Measurements from ENCODE around the gene CACYBP.

CACYBP gene

GRCh38 chr1:174971902-174972301 lies 27.8 kb upstream of the CACYBP start:
- DNase-seq (ENCODE audit: low read depth in 2 of 2, low spot score in 1 of 2) = no peak

- no peak for DNase-seq (ENCODE audit: low read depth in 2 of 2, low spot score in 1 of 2)
These were observed 25.0 kb upstream of the CACYBP start for GRCh38 chr1:174974711-174975119.

- no peak for DNase-seq (ENCODE audit: low read depth in 2 of 2, low spot score in 1 of 2)
These were observed 24.0 kb upstream of the CACYBP start for GRCh38 chr1:174975764-174976163.

GRCh38 chr1:174976436-174977108 lies 23.2 kb upstream of the CACYBP start:
- no peak for DNase-seq (ENCODE audit: low read depth in 2 of 2, low spot score in 1 of 2)

GRCh38 chr1:174982971-174983689 lies 16.6 kb upstream of the CACYBP start:
- no peak for DNase-seq (ENCODE audit: low read depth in 2 of 2, low spot score in 1 of 2)

- DNase-seq (ENCODE audit: low read depth in 2 of 2, low spot score in 1 of 2) = no peak
These were observed 14.8 kb upstream of the CACYBP start for GRCh38 chr1:174984952-174985351.

GRCh38 chr1:174988539-174988938 lies 11.2 kb upstream of the CACYBP start:
- DNase-seq (ENCODE audit: low read depth in 2 of 2, low spot score in 1 of 2) = no peak

- DNase-seq (ENCODE audit: low read depth in 2 of 2, low spot score in 1 of 2) = no peak
These were observed 10.8 kb upstream of the CACYBP start for GRCh38 chr1:174988986-174989385.

- DNase-seq (ENCODE audit: low read depth in 2 of 2, low spot score in 1 of 2) = no peak
These were observed 10.1 kb upstream of the CACYBP start for GRCh38 chr1:174989536-174990220.

GRCh38 chr1:174990382-174990999 lies 9.3 kb upstream of the CACYBP start:
- DNase-seq (ENCODE audit: low read depth in 2 of 2, low spot score in 1 of 2) = no peak

GRCh38 chr1:174991473-174991872 lies 8.3 kb upstream of the CACYBP start:
- DNase-seq (ENCODE audit: low read depth in 2 of 2, low spot score in 1 of 2) = no peak

- DNase-seq (ENCODE audit: low read depth in 2 of 2, low spot score in 1 of 2) = no peak
These were observed 4.6 kb upstream of the CACYBP start for GRCh38 chr1:174995121-174995520.

- no peak for DNase-seq (ENCODE audit: low read depth in 2 of 2, low spot score in 1 of 2)
These were observed 3.8 kb upstream of the CACYBP start for GRCh38 chr1:174995916-174996315.

- no peak for DNase-seq (ENCODE audit: low read depth in 2 of 2, low spot score in 1 of 2)
These were observed 3.3 kb upstream of the CACYBP start for GRCh38 chr1:174996476-174996875.

- no peak for DNase-seq (ENCODE audit: low read depth in 2 of 2, low spot score in 1 of 2)
These were observed 2.7 kb upstream of the CACYBP start for GRCh38 chr1:174997041-174997440.

- peak in 1 of 2 donors; percentile 5 for DNase-seq (ENCODE audit: low read depth in 2 of 2, low spot score in 1 of 2)
These were observed 1.1 kb upstream of the CACYBP start for GRCh38 chr1:174998569-174999215.

- DNase-seq (ENCODE audit: low read depth in 2 of 2, low spot score in 1 of 2) = peak; percentile 77 to 97
These were observed 371 bp upstream of the CACYBP start for GRCh38 chr1:174999216-174999935.

GRCh38 chr1:175000697-175001187 lies 995 bp downstream of the CACYBP start:
- no peak for DNase-seq (ENCODE audit: low read depth in 2 of 2, low spot score in 1 of 2)

GRCh38 chr1:175002910-175003517 lies 3.3 kb downstream of the CACYBP start:
- DNase-seq (ENCODE audit: low read depth in 2 of 2, low spot score in 1 of 2) = no peak

- no peak for DNase-seq (ENCODE audit: low read depth in 2 of 2, low spot score in 1 of 2)
These were observed 3.8 kb downstream of the CACYBP start for GRCh38 chr1:175003521-175003920.
